HG03095 (cell line): ENCODE measurements around the gene MTARC2.
A peak's percentile ranks its signal among the peaks of the same experiment; 100 is the strongest.

Experiments
- ATAC-seq: cut with Tn5 transposase; IDR thresholded peaks from one replicate; pipeline ENCODE4 v1.9.1; 2021; ENCODE audit warnings: moderate library complexity; ENCODE audit not compliant: unreplicated experiment

Gene MTARC2

GRCh38 chr1:220767312-220768125 lies 19.4 kb downstream of the MTARC2 start:
- ATAC-seq: peak; percentile 29

- ATAC-seq: peak; percentile 21
These were observed 20.0 kb downstream of the MTARC2 start for GRCh38 chr1:220768126-220768601.

GRCh38 chr1:220769205-220769604 lies 21.1 kb downstream of the MTARC2 start:
- ATAC-seq: no peak

DNA sequence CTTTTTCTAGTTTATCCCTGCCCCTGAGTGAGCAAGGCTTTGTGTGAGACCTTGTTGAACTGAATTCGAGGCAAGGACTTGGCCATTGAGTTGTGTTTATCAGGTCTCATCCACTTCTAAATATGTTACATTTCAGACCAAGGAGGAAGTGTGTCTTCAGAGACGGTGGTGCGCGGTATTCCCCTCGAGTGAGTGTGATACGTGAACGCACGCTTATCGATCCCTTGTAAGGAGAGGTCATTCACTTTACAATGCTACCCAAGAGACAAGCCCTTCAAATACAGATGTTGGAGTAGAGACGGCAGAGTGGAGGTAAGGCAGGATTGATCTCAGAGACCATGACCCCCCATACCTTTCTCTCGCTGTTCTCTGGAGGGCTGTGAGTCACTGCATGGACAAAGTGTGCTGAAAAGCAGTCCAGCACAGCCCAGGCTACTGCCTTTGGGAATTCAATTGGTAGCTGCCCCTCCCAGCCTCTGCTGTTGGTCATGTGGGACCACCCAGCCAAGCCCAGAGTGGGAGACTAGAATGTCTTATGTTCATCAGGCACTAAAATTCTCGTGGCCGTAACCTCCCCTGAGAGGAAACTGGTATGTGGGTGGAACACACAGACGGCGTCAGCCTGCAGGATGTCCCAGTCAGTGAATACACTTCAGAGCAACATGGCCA lies 22.3 kb downstream of the MTARC2 start:
- peak; percentile 53 for ATAC-seq

- no peak for ATAC-seq
These were observed 24.7 kb downstream of the MTARC2 start for GRCh38 chr1:220772846-220773245.

DNA sequence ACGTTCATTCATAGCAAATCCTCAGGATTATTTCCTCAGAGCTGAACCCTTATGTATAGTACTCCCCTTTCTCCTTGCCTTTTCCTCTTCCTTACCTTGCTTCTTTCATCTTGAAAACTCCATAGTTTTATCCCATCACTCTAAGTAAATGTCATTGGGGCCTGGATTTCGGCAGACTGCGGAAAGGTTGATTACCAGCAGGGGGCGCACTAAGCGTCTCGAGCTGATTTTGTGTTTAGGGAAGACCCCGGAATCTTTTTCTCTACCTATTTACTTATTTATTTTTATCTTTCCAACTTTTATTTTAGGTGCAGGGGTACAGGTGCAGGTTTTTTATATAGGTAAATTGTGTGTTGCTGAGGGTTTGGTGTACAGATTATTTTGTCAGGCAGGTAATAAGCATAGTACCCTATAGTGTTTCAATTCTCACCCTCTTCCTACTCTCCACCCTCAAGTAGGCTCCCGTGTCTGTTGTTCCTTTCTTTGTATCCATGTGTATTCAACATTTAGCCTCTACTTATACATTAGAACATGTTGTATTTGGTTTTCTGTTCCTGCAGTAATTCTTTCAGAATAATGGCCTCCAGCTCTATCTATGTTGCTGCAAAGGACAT lies 27.2 kb downstream of the MTARC2 start:
- no peak for ATAC-seq

DNA sequence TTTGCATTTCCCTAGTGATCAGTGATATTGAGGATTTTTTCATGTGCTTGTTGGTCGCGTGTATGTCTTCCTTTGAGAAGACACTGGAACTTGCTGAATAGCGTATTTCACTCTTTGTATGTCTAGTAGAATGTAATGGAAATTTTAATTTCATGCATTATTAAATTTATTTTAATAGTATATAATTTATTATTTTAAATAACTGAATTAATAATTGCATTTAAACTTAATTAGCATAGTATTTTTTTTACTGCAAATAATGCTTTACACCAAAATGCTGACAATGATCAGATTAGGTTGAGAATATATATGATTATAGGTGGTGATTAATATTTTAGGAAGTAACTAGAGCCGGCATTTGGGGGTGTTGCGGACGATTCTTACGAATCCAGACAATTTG lies 28.1 kb downstream of the MTARC2 start:
- ATAC-seq: no peak

GRCh38 chr1:220776720-220777326 lies 28.7 kb downstream of the MTARC2 start:
- peak; percentile 82 for ATAC-seq

DNA sequence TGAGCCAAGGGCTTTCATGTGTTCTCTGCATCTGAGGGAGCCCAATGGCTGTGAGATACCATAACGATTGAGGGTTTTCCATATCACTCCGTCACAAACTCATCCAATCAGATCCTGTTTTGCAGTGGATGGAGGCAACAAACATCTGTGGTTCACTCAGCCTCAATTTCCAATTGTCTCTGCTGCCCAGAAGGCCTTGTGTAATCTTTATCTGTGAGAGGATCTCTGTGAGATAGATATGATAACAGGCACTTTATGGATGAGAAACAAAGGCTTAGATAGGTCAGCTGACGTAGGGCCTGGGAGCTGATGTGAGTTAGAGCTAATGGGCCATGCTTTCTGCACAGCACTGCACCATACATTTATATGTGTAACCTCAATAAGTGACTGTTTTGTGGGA lies 35.3 kb downstream of the MTARC2 start:
- ATAC-seq: no peak

- ATAC-seq: no peak
These were observed 36.6 kb downstream of the MTARC2 start for GRCh38 chr1:220784751-220785150.

DNA sequence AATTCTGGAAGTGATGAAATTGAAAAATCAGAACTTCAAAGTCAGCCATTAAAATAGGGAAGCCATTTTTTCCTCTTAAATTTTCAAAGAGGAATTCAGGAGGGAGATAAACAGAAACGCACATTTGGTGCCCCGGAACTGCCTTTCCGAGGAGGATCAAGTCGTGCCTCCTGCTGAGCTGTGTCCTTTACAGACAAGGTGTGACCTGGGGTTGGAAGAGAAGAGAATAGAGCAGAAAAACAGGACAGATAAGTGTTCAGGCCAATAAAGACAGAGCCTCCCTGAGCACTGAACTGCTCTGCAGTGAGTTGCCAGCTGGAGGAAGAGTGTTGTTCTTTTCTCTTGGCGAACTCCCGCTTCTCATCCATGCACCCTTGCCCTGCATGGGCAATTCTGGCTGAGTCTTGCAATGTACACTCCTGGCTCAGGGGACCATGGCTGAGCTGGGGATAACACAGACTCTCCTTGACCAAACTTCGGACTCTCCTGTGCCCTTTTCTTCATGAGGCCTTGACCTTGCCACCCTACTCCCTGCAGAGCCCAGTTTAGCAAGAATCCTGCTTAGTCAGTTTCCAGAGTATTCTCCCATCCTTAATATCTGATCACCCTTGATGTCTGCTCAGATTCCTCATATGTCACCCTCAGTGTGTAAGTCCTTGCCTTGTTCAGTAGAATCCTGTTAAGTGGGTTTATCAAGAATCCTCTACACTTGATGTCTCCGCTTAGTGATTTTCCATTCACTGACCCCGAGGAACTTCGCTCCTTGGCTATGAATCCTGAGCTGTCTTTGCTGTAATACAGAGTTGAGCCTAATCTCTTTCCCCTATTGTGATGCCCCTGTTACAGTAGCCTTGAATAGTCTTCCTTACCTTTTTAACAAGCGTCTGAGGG lies 37.3 kb downstream of the MTARC2 start:
- no peak for ATAC-seq

DNA sequence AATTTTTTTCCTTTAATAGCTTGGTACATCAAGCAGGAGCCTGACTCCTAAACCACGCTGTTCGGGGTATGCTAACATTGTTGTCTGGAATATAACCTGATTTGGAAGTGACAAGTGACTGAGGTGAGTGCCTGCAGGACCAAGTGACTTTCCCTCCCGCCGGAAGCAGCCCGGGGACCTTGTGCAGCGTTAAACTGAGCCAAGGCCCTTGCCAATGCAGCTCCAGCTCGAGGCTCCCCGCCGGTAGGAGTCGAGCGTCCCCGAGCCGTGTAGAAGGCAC lies 37.9 kb downstream of the MTARC2 start:
- ATAC-seq: peak; percentile 23

DNA sequence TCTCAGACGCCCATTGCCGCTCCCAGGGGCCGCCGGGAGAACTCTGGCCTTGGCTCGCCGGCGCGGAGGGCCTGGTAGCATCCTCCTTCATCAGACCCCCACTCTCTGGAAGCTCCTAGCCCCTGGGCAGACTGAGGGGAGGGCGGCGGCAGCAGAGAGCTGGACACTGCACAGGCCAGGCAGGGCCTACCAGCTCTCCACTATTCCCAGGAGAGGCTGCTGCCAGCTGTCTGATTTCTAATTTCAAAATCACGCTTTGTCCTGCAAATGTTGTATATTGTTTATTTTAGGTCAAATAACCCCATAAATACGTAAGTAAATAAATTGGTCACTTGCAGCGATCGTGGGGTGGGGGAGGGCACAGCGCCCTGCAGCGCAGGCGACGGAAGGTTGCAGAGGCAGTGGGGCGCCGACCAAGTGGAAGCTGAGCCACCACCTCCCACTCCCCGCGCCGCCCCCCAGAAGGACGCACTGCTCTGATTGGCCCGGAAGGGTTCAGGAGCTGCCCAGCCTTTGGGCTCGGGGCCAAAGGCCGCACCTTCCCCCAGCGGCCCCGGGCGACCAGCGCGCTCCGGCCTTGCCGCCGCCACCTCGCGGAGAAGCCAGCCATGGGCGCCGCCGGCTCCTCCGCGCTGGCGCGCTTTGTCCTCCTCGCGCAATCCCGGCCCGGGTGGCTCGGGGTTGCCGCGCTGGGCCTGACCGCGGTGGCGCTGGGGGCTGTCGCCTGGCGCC lies 38.4 kb downstream of the MTARC2 start, which contains the start of gene MTARC1:
Gene MTARC1 (plus strand): TSS at position 577 of the 732 bp plus-strand sequence. CDS start 32 bp downstream, at position 609.
- peak; percentile 56 for ATAC-seq

DNA sequence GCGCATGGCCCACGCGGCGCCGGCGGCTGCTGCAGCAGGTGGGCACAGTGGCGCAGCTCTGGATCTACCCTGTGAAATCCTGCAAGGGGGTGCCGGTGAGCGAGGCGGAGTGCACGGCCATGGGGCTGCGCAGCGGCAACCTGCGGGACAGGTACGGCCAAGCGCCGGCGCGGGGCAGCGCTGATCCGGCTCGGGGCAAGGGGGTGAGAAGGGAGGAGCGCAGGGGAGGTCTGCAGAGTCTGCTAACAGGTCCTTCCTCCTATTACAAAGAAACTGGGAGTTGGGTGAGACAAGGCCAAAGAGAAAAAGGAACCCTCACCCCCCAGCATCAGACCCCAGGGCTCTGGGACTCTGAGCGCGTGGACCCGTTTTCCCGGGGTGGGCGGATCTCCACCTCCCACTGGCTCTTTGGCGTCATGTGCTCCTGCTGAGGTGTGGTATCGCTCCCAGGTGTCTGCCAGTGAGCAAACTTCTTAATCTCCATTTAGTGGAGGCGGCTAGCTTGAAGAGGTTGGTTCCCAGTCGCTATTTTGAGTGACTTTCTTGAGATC lies 39.0 kb downstream of the MTARC2 start:
- peak; percentile 33 for ATAC-seq

DNA sequence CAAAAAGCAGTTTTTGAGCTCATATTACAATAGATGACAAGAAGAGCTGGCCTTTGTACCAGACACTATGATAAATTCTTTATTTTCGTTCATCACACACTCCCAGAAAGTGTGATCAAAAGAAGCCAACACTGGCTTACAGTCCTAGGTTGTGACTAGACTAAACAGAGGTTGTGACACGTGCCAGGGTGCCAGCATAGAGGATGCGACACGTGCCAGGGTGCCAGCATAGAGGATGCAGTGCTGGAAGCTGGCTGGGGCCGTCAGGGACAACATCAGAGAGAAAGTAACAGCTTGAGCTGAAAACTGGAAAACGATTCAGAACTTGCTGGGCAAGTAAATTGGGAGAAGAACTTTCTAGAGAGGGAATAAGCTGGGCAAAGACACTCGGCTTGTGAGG lies 40.8 kb downstream of the MTARC2 start:
- no peak for ATAC-seq

DNA sequence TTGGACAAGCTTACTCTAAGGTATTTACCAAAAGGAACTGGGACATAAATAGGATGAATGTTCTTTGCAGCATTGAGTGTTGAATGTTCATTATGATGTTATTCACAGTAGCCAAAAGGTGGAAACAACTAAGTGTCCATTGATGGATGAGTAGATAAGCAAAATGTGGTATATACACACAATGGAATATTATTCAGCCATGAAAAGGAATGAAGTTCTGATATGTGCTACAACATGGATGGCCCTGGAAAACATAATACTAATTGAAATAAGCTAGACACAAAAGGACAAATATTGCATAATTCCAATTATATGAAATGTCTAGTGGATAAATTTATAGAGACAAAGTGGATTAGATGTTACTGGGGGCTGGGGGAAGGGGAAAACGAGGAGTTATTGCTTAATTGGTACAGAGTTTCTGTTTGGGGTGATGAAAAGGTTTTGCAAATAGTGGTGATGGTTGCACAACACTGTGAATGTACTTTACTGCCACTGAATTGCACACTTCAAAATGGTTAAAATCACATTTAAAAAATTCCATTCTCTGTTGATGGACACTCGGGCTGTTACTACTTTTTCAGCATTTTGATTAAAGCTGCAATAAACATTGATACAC lies 41.5 kb downstream of the MTARC2 start:
- no peak for ATAC-seq

DNA sequence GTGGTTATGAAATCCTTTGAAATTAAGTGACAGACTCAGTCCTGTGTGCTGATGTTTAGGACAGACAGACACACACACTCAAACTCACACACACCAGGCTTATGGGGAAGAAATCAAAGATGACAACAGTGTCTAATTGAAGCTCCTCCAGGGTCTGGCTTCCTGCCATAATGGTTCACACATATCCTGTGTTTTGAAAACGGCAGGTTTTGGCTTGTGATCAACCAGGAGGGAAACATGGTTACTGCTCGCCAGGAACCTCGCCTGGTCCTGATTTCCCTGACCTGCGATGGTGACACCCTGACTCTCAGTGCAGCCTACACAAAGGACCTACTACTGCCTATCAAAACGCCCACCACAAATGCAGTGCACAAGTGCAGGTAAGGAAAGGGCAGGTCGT lies 43.2 kb downstream of the MTARC2 start:
- no peak for ATAC-seq

DNA sequence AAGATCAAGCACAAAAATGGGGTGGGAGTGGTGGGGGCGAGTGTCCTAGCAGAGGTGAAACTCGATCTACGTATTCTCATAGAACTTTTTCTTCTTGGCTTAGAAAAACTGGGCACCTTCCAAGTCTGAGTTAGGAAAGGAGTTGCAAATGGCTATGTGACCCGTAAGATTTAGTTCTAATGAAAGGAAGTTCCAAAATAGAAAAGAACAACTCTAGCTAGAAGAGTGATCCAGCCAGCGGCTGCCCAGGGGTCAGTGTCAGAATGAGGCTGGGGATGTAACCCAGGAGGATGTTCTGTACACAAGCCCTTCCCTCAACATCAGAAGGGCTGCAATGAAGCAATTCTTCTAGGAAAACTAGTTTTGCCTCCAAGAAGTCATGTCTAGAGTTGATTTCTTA lies 43.8 kb downstream of the MTARC2 start:
- ATAC-seq: no peak

DNA sequence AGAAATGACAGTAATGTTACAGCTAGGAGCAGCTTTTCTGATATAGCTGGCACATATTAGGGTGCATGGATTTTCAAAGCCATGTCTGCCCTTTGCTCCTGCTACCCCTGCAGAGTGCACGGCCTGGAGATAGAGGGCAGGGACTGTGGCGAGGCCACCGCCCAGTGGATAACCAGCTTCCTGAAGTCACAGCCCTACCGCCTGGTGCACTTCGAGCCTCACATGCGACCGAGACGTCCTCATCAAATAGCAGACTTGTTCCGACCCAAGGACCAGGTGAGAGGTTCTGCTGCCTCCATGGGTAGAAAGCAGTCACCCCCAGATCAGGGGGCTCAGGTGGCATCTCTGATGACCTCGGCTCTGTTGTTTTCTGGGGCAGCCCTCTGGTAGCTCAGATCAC lies 48.4 kb downstream of the MTARC2 start:
- no peak for ATAC-seq
